Neuron (in vitro differentiated cells): ENCODE data around the gene ORM2.

ENCODE experiments used
- H2AFZ ChIP-seq: one replicate; pipeline ENCODE4 v1.6.1; 2013; ENCODE audit warnings: low read depth, mild to moderate bottlenecking, inconsistent platforms, low read length, moderate library complexity
- H3K27me3 ChIP-seq: one replicate; pipeline ENCODE4 v1.6.1; 2013; ENCODE audit warnings: low read length; ENCODE audit not compliant: insufficient read depth
- H3K36me3 ChIP-seq: one replicate; pipeline ENCODE4 v1.6.1; 2013; ENCODE audit warnings: low read length; ENCODE audit not compliant: insufficient read depth
- H3K4me1 ChIP-seq: one replicate; pipeline ENCODE4 v1.6.1; 2013; ENCODE audit warnings: low read length; ENCODE audit not compliant: insufficient read depth
- H3K4me3 ChIP-seq: 2 replicates; pipeline ENCODE4 v1.5.1; 2013; ENCODE audit warnings: mild to moderate bottlenecking, low read length, moderate library complexity
- H3K9me3 ChIP-seq: one replicate; pipeline ENCODE4 v1.6.1; 2013; ENCODE audit warnings: low read length

Gene ORM2

GRCh38 chr9:114348261-114348905 is 18.7 kb downstream of the ORM2 start:
- Histone ChIP-seq H3K36me3 (peaks cover 20% of the 10 kb centered on the region), H3K4me3 (no peak overlapping the region), H3K9me3 (no peaks in the 10 kb centered on the region), H2AFZ (no peak overlapping the region), H3K4me1 (peaks cover 10% of the 10 kb centered on the region), H3K27me3 (no peaks in the 10 kb centered on the region)

GRCh38 chr9:114348906-114349482 is 19.3 kb downstream of the ORM2 start:
- H3K36me3 ChIP-seq: peaks cover 20% of the 10 kb centered on the region
- peaks cover 10% of the 10 kb centered on the region for H3K4me1 ChIP-seq
- no peaks in the 10 kb centered on the region for H3K27me3 ChIP-seq
- H2AFZ ChIP-seq: no peak overlapping the region
- H3K9me3 ChIP-seq: no peaks in the 10 kb centered on the region
- no peak overlapping the region for H3K4me3 ChIP-seq

- Histone ChIP-seq H3K36me3 (peaks cover 20% of the 10 kb centered on the region), H3K4me3 (no peak overlapping the region), H3K4me1 (peaks cover 10% of the 10 kb centered on the region), H3K9me3 (no peaks in the 10 kb centered on the region), H3K27me3 (no peaks in the 10 kb centered on the region), H2AFZ (no peak overlapping the region)
Measured at GRCh38 chr9:114349713-114350480, 20.2 kb downstream of the ORM2 start.

- Histone ChIP-seq H3K4me3 (no peak overlapping the region), H3K27me3 (no peaks in the 10 kb centered on the region), H3K9me3 (no peaks in the 10 kb centered on the region), H3K4me1 (peaks cover 10% of the 10 kb centered on the region), H3K36me3 (peaks cover 18% of the 10 kb centered on the region), H2AFZ (no peak overlapping the region)
Measured at GRCh38 chr9:114350636-114351401, 21.1 kb downstream of the ORM2 start.

GRCh38 chr9:114351932-114352331 is 22.3 kb downstream of the ORM2 start:
- Histone ChIP-seq H2AFZ (no peak overlapping the region), H3K27me3 (no peaks in the 10 kb centered on the region), H3K4me1 (peaks cover 10% of the 10 kb centered on the region), H3K36me3 (peaks cover 19% of the 10 kb centered on the region), H3K9me3 (no peaks in the 10 kb centered on the region), H3K4me3 (no peak overlapping the region)

GRCh38 chr9:114355821-114356220 is 26.2 kb downstream of the ORM2 start:
- peaks cover 38% of the 10 kb centered on the region for H3K36me3 ChIP-seq
- no peak overlapping the region for H3K4me3 ChIP-seq
- no peak overlapping the region for H2AFZ ChIP-seq
- no peaks in the 10 kb centered on the region for H3K4me1 ChIP-seq
- no peaks in the 10 kb centered on the region for H3K9me3 ChIP-seq
- no peaks in the 10 kb centered on the region for H3K27me3 ChIP-seq

- H3K9me3 ChIP-seq: no peaks in the 10 kb centered on the region
- no peak overlapping the region for H2AFZ ChIP-seq
- no peak overlapping the region for H3K4me3 ChIP-seq
- H3K4me1 ChIP-seq: no peaks in the 10 kb centered on the region
- peaks cover 43% of the 10 kb centered on the region for H3K36me3 ChIP-seq
- no peaks in the 10 kb centered on the region for H3K27me3 ChIP-seq
Measured at GRCh38 chr9:114356792-114357191, 27.1 kb downstream of the ORM2 start.

- Histone ChIP-seq H3K4me1 (no peaks in the 10 kb centered on the region), H3K9me3 (no peaks in the 10 kb centered on the region), H3K36me3 (peaks cover 43% of the 10 kb centered on the region), H3K27me3 (no peaks in the 10 kb centered on the region), H2AFZ (no peak overlapping the region), H3K4me3 (no peak overlapping the region)
Measured at GRCh38 chr9:114357360-114357759, 27.7 kb downstream of the ORM2 start.

GRCh38 chr9:114357911-114358328 is 28.3 kb downstream of the ORM2 start:
- no peaks in the 10 kb centered on the region for H3K9me3 ChIP-seq
- H3K4me1 ChIP-seq: no peaks in the 10 kb centered on the region
- no peak overlapping the region for H2AFZ ChIP-seq
- no peaks in the 10 kb centered on the region for H3K27me3 ChIP-seq
- no peak overlapping the region for H3K4me3 ChIP-seq
- peaks cover 43% of the 10 kb centered on the region for H3K36me3 ChIP-seq

GRCh38 chr9:114359801-114360200 is 30.1 kb downstream of the ORM2 start:
- Histone ChIP-seq H3K27me3 (no peaks in the 10 kb centered on the region), H3K4me1 (no peaks in the 10 kb centered on the region), H3K9me3 (no peaks in the 10 kb centered on the region), H3K36me3 (peaks cover 46% of the 10 kb centered on the region), H3K4me3 (no peak overlapping the region), H2AFZ (no peak overlapping the region)

GRCh38 chr9:114361542-114361941 is 31.9 kb downstream of the ORM2 start:
- H3K36me3 ChIP-seq: peaks cover 38% of the 10 kb centered on the region
- H3K4me1 ChIP-seq: no peaks in the 10 kb centered on the region
- no peak overlapping the region for H3K4me3 ChIP-seq
- H3K27me3 ChIP-seq: no peaks in the 10 kb centered on the region
- no peaks in the 10 kb centered on the region for H3K9me3 ChIP-seq
- no peak overlapping the region for H2AFZ ChIP-seq

- no peak overlapping the region for H2AFZ ChIP-seq
- H3K36me3 ChIP-seq: peaks cover 31% of the 10 kb centered on the region
- H3K9me3 ChIP-seq: no peaks in the 10 kb centered on the region
- H3K4me1 ChIP-seq: no peaks in the 10 kb centered on the region
- H3K4me3 ChIP-seq: no peak overlapping the region
- no peaks in the 10 kb centered on the region for H3K27me3 ChIP-seq
Measured at GRCh38 chr9:114362394-114362793, 32.7 kb downstream of the ORM2 start.

GRCh38 chr9:114363424-114363823 is 33.8 kb downstream of the ORM2 start:
- H3K4me1 ChIP-seq: no peaks in the 10 kb centered on the region
- H3K4me3 ChIP-seq: no peak overlapping the region
- no peaks in the 10 kb centered on the region for H3K9me3 ChIP-seq
- peaks cover 26% of the 10 kb centered on the region for H3K36me3 ChIP-seq
- H3K27me3 ChIP-seq: no peaks in the 10 kb centered on the region
- H2AFZ ChIP-seq: no peak overlapping the region
